Measurements from ENCODE around the gene SEMA3B. TPM values are rescaled to one million over a fixed set of nuclear protein-coding genes. Genes with fewer than 3 reads are reported as not detected.
"Not testable (repeated sequence)": the region's sequence is repeated elsewhere in the genome, so short reads cannot be mapped to it uniquely, and the experiment has no call there.

SEMA3B gene
- total RNA-seq, 5 donors from 2014 or later (not counting 1 experiment from before 2014, with no cell fraction given) = 0.33 to 2.5 (median 1.5) TPM

GRCh38 chr3:50241163-50241562, 27.8 kb upstream of the SEMA3B start:
- Mint-ChIP-seq H3K27me3 (no peaks in the 10 kb centered on the region), H3K4me1 (peaks cover 76 to 92% (median 78%) of the 10 kb centered on the region in 3 donors), H3K27ac (peak overlapping the region; percentile 95), H3K36me3 (peaks cover 10% of the 10 kb centered on the region), H3K4me3 (peak overlapping the region in 2 of 3 donors; percentile 37 to 80), H3K9me3 (no peaks in the 10 kb centered on the region)
- 44% methylated on average over 2 of the region's 4 CpGs for WGBS (ENCODE audit: insufficient coverage)
- ChIA-PET POLR2A (interaction anchor here in 1 of 2 donors (0.6 to 1.2 kb wide), 2 partner anchors 13 to 17 kb away, joined by 3 to 10 read pairs; no protein-coding TSS in a partner anchor), CTCF (interaction anchor here in 1 of 2 donors (0.6 to 0.9 kb wide), 2 partner anchors 8 to 241 kb away, joined by 3 to 6 read pairs; no protein-coding TSS in a partner anchor)
- DNase-seq (no peak), ATAC-seq (replicated peaks in 1 of 4) (no peak)
- Histone ChIP-seq H3K27me3 (replicated peaks in 1 of 2; ENCODE audit: control insufficient read depth in 2 of 2, extremely low read depth in 1 of 2, insufficient read depth in 2 of 2, low read length in 1 of 2) (no peaks in the 10 kb centered on the region), H3K4me3 (ENCODE audit: control insufficient read depth in 1 of 2, extremely low read depth in 1 of 2, low read length in 1 of 2) (peak overlapping the region in 1 of 2 donors; percentile 10), H3K27ac (ENCODE audit: low read length) (peak overlapping the region; percentile 79), H3K36me3 (ENCODE audit: control insufficient read depth in 2 of 2, extremely low read depth in 1 of 2, insufficient read depth in 1 of 2, low read length in 1 of 2) (peaks cover 7 to 39% of the 10 kb centered on the region in 2 donors), H3K4me1 (ENCODE audit: control insufficient read depth in 1 of 2, extremely low read depth in 1 of 2, insufficient read depth in 2 of 2, low read length in 2 of 2) (peaks cover 54 to 90% of the 10 kb centered on the region in 2 experiments), H3K9me3 (no peaks in the 10 kb centered on the region)

- H3K27me3 ChIP-seq (replicated peaks in 1 of 2; ENCODE audit: control insufficient read depth in 2 of 2, extremely low read depth in 1 of 2, insufficient read depth in 2 of 2, low read length in 1 of 2) = no peaks in the 10 kb centered on the region
- POLR2A ChIA-PET = interaction anchor here in 1 of 2 donors (0.6 kb wide), 1 partner anchor 23 kb away, joined by 5 read pairs; no protein-coding TSS in a partner anchor
- Mint-ChIP-seq H3K36me3 (peaks cover 10% of the 10 kb centered on the region), H3K27me3 (no peaks in the 10 kb centered on the region), H3K9me3 (no peaks in the 10 kb centered on the region), H3K27ac (peak overlapping the region; percentile 95), H3K4me1 (peaks cover 83 to 96% (median 85%) of the 10 kb centered on the region in 3 donors), H3K4me3 (peak overlapping the region in 2 of 3 donors; percentile 37 to 80)
- peak overlapping the region; percentile 79 for H3K27ac ChIP-seq (ENCODE audit: low read length)
- DNase-seq = peak in 1 of 35 experiments; percentile 31
- H3K36me3 ChIP-seq (ENCODE audit: control insufficient read depth in 2 of 2, extremely low read depth in 1 of 2, insufficient read depth in 1 of 2, low read length in 1 of 2) = peaks cover 9 to 40% of the 10 kb centered on the region in 2 donors
- H3K4me1 ChIP-seq (ENCODE audit: control insufficient read depth in 1 of 2, extremely low read depth in 1 of 2, insufficient read depth in 2 of 2, low read length in 2 of 2) = peaks cover 59 to 92% of the 10 kb centered on the region in 2 experiments
- peak overlapping the region; percentile 4 to 36 for H3K4me3 ChIP-seq (ENCODE audit: control insufficient read depth in 1 of 2, extremely low read depth in 1 of 2, low read length in 1 of 2)
- CTCF ChIA-PET = interaction anchor here (0.6 to 0.9 kb wide), 2 partner anchors 47 to 242 kb away, joined by 3 to 6 read pairs; no protein-coding TSS in a partner anchor
- WGBS (ENCODE audit: insufficient coverage) = 57% methylated on average over 5 of the region's 7 CpGs
- ATAC-seq (replicated peaks in 1 of 4) = no peak
- H3K9me3 ChIP-seq = no peaks in the 10 kb centered on the region
Measured at GRCh38 chr3:50241713-50242380, 27.1 kb upstream of the SEMA3B start.

- DNase-seq = peak in 1 of 35 experiments; percentile 29
- H3K27me3 ChIP-seq (replicated peaks in 1 of 2; ENCODE audit: control insufficient read depth in 2 of 2, extremely low read depth in 1 of 2, insufficient read depth in 2 of 2, low read length in 1 of 2) = no peaks in the 10 kb centered on the region
- peak overlapping the region; percentile 95 for H3K27ac Mint-ChIP-seq
- H3K4me3 Mint-ChIP-seq = peak overlapping the region; percentile 63 to 80 (median 64)
- no peaks in the 10 kb centered on the region for H3K27me3 Mint-ChIP-seq
- H3K4me3 ChIP-seq (ENCODE audit: control insufficient read depth in 1 of 2, extremely low read depth in 1 of 2, low read length in 1 of 2) = peak overlapping the region; percentile 4 to 36
- no peaks in the 10 kb centered on the region for H3K9me3 Mint-ChIP-seq
- peaks cover 88 to 96% (median 90%) of the 10 kb centered on the region in 3 donors for H3K4me1 Mint-ChIP-seq
- H3K36me3 ChIP-seq (ENCODE audit: control insufficient read depth in 2 of 2, extremely low read depth in 1 of 2, insufficient read depth in 1 of 2, low read length in 1 of 2) = peaks cover 9 to 45% of the 10 kb centered on the region in 2 donors
- 13% methylated on average over 1 of the region's 3 CpGs for WGBS (ENCODE audit: insufficient coverage)
- H3K9me3 ChIP-seq = no peaks in the 10 kb centered on the region
- peaks cover 10% of the 10 kb centered on the region for H3K36me3 Mint-ChIP-seq
- peak overlapping the region; percentile 79 for H3K27ac ChIP-seq (ENCODE audit: low read length)
- ATAC-seq (replicated peaks in 1 of 4) = no peak
- H3K4me1 ChIP-seq (ENCODE audit: control insufficient read depth in 1 of 2, extremely low read depth in 1 of 2, insufficient read depth in 2 of 2, low read length in 2 of 2) = peaks cover 64 to 95% of the 10 kb centered on the region in 2 experiments
- ChIA-PET CTCF (interaction anchor here in 1 of 2 donors (0.9 to 2.2 kb wide), 2 partner anchors 13 to 48 kb away, joined by 3 to 5 read pairs; no protein-coding TSS in a partner anchor), POLR2A (interaction anchor here in 1 of 2 donors (0.6 kb wide), 1 partner anchor 22 kb away, joined by 5 read pairs; no protein-coding TSS in a partner anchor)
Measured at GRCh38 chr3:50242381-50242770, 26.6 kb upstream of the SEMA3B start.

GRCh38 chr3:50242851-50243542, 25.9 kb upstream of the SEMA3B start:
- Mint-ChIP-seq H3K4me3 (peak overlapping the region; percentile 63 to 80 (median 64)), H3K36me3 (peaks cover 10% of the 10 kb centered on the region), H3K4me1 (peaks cover 89 to 93% (median 91%) of the 10 kb centered on the region in 3 donors), H3K27me3 (no peaks in the 10 kb centered on the region), H3K9me3 (no peaks in the 10 kb centered on the region), H3K27ac (peak overlapping the region; percentile 95)
- Histone ChIP-seq H3K27ac (ENCODE audit: low read length) (peak overlapping the region; percentile 79), H3K4me1 (ENCODE audit: control insufficient read depth in 1 of 2, extremely low read depth in 1 of 2, insufficient read depth in 2 of 2, low read length in 2 of 2) (peaks cover 68 to 100% of the 10 kb centered on the region in 2 experiments), H3K36me3 (ENCODE audit: control insufficient read depth in 2 of 2, extremely low read depth in 1 of 2, insufficient read depth in 1 of 2, low read length in 1 of 2) (peaks cover 9 to 52% of the 10 kb centered on the region in 2 donors), H3K27me3 (replicated peaks in 1 of 2; ENCODE audit: control insufficient read depth in 2 of 2, extremely low read depth in 1 of 2, insufficient read depth in 2 of 2, low read length in 1 of 2) (no peaks in the 10 kb centered on the region), H3K9me3 (no peaks in the 10 kb centered on the region), H3K4me3 (ENCODE audit: control insufficient read depth in 1 of 2, extremely low read depth in 1 of 2, low read length in 1 of 2) (peak overlapping the region; percentile 4 to 10)
- ATAC-seq (replicated peaks in 1 of 4) (no peak), DNase-seq (peak in 17 of 35 experiments; percentile 19 to 68 (median 33))
- 13% methylated on average over 10 of the region's 14 CpGs for WGBS (ENCODE audit: insufficient coverage)
- ChIA-PET CTCF (interaction anchor here in 1 of 2 donors (0.7 to 2.2 kb wide), 6 partner anchors 7 to 49 kb away, joined by 3 to 5 read pairs (median 4); partner anchors contain the start of gene GNAI2), POLR2A (no interaction called here)

GRCh38 chr3:50243543-50243895, 25.4 kb upstream of the SEMA3B start:
- Histone ChIP-seq H3K4me1 (ENCODE audit: control insufficient read depth in 1 of 2, extremely low read depth in 1 of 2, insufficient read depth in 2 of 2, low read length in 2 of 2) (peaks cover 65 to 100% of the 10 kb centered on the region in 2 experiments), H3K9me3 (no peaks in the 10 kb centered on the region), H3K4me3 (ENCODE audit: control insufficient read depth in 1 of 2, extremely low read depth in 1 of 2, low read length in 1 of 2) (peak overlapping the region in 1 of 2 donors; percentile 6), H3K27ac (ENCODE audit: low read length) (peak overlapping the region; percentile 79), H3K27me3 (replicated peaks in 1 of 2; ENCODE audit: control insufficient read depth in 2 of 2, extremely low read depth in 1 of 2, insufficient read depth in 2 of 2, low read length in 1 of 2) (no peaks in the 10 kb centered on the region), H3K36me3 (ENCODE audit: control insufficient read depth in 2 of 2, extremely low read depth in 1 of 2, insufficient read depth in 1 of 2, low read length in 1 of 2) (peaks cover 6 to 51% of the 10 kb centered on the region in 2 donors)
- peak overlapping the region; percentile 95 for H3K27ac Mint-ChIP-seq
- H3K36me3 Mint-ChIP-seq = peaks cover 12% of the 10 kb centered on the region
- peaks cover 88 to 92% (median 91%) of the 10 kb centered on the region in 3 donors for H3K4me1 Mint-ChIP-seq
- H3K9me3 Mint-ChIP-seq = no peaks in the 10 kb centered on the region
- 80% methylated on average over 1 of the region's 4 CpGs for WGBS (ENCODE audit: insufficient coverage)
- peak overlapping the region in 1 of 3 donors; percentile 80 for H3K4me3 Mint-ChIP-seq
- CTCF ChIA-PET = interaction anchor here in 1 of 2 donors (0.5 to 2.2 kb wide), 7 partner anchors 8 to 49 kb away, joined by 3 to 5 read pairs (median 5); partner anchors contain the start of gene GNAI2
- POLR2A ChIA-PET = interaction anchor here in 1 of 2 donors (0.6 kb wide), 2 partner anchors 8 to 1998 kb away, joined by 3 read pairs; no protein-coding TSS in a partner anchor
- no peaks in the 10 kb centered on the region for H3K27me3 Mint-ChIP-seq
- DNase-seq (no peak), ATAC-seq (replicated peaks in 1 of 4) (no peak)

- ATAC-seq (replicated peaks in 1 of 4); DNase-seq; POLR2A ChIA-PET; H3K36me3 Mint-ChIP-seq; H3K27me3 ChIP-seq (replicated peaks in 1 of 2; ENCODE audit: control insufficient read depth in 2 of 2, extremely low read depth in 1 of 2, insufficient read depth in 2 of 2, low read length in 1 of 2); H3K4me3 ChIP-seq (ENCODE audit: control insufficient read depth in 1 of 2, extremely low read depth in 1 of 2, low read length in 1 of 2); H3K9me3 Mint-ChIP-seq; H3K27me3 Mint-ChIP-seq; H3K9me3 ChIP-seq: not testable (repeated sequence)
- H3K27ac ChIP-seq (ENCODE audit: low read length) = peak overlapping the region; percentile 9
- Mint-ChIP-seq H3K4me3 (peak overlapping the region in 2 of 3 donors; percentile 37 to 78), H3K4me1 (peaks cover 85 to 88% (median 86%) of the 10 kb centered on the region in 3 donors), H3K27ac (peak overlapping the region; percentile 88 to 93)
- peaks cover 53 to 100% of the 10 kb centered on the region in 2 experiments for H3K4me1 ChIP-seq (ENCODE audit: control insufficient read depth in 1 of 2, extremely low read depth in 1 of 2, insufficient read depth in 2 of 2, low read length in 2 of 2)
- CTCF ChIA-PET = interaction anchor here in 1 of 2 donors (2.2 kb wide), 1 partner anchor 15 kb away, joined by 5 read pairs; no protein-coding TSS in a partner anchor
- peaks cover 4 to 47% of the 10 kb centered on the region in 2 donors for H3K36me3 ChIP-seq (ENCODE audit: control insufficient read depth in 2 of 2, extremely low read depth in 1 of 2, insufficient read depth in 1 of 2, low read length in 1 of 2)
- WGBS (ENCODE audit: insufficient coverage) = 92% methylated on average over 2 of the region's 6 CpGs
Measured at GRCh38 chr3:50244813-50245212, 24.1 kb upstream of the SEMA3B start.
